Renal cortical epithelial cell (primary cell): Measurements from ENCODE around the gene SMARCAL1. TPM values are rescaled to one million over a fixed set of nuclear protein-coding genes. Genes with fewer than 3 reads are reported as not detected.

Experiments used
- DNase-seq: peaks from one replicate; pipeline ENCODE4 v3.0.0-alpha.2; 2011; ENCODE audit warnings: low read depth
- total RNA-seq: library from RNA; depleted of rRNA; stranded (reverse); fragments of >200 nt; gene quantifications from 2 replicates; pipeline ENCODE4 v1.2.3, GENCODE V29; 2014

The SMARCAL1 gene
- total RNA-seq, 1 donor from 2014 or later, result 25.5 TPM

DNA sequence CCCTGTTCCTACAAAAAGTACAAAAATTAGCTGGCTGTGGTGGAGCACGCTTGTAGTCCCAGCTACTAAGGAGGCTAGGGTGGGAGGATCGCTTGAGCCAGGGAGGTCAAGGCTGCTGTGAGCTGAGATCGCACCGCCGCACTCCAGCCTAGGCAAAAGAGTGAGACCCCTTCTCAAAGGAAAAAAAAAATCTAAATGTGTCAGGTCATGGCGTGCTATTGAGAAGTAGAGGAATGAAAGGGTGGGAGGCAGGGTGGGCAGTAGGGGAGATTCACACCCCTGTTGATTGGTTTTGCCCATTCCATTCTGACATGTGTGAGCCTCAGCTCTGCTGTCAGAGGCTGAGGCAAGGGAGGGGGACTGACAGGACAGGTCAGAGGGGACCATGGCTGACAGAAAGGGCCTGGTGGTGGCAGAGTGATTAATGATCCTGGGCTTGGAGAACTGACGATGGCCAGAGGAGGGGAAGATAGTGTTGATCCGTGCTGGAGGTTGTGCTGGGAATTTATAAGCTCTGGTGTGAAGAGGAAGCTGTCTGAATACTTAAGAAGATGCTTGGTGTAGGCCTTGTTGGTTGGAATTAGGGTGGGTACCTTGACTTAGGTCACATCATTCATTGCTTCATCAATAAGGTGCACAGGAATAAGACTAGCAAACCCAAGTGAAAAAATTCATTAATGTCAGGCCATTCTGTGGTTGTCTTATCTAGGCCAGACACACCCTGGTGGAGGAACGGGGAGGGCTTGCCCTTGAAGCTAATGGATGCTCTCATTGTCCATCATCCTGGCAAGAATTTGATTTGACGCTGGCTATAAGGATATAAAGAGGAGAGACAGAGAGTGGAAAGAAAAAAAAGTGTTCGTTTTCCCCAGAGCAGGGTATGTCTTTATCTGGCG is 19.1 kb upstream of the SMARCAL1 start:
- no peak for DNase-seq

DNA sequence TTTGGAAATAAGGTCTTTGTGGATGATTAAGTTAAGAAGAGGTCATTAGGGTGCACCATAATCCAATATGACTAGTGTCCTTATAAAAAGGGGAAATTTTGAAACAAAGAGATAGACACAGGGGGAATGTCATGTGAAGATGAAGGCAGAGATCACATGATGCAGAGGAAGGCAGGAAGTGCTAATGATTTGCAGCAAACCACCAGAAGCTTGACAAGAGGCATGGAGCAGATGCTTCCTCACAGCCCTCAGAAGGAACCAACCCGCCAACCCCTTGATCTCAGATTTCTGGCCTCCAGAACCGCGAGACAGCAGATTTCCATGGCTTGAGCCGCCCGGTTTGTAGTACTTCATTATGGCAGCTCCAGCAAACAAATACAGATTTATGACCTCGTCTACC is 17.4 kb upstream of the SMARCAL1 start:
- DNase-seq, result no peak

DNA sequence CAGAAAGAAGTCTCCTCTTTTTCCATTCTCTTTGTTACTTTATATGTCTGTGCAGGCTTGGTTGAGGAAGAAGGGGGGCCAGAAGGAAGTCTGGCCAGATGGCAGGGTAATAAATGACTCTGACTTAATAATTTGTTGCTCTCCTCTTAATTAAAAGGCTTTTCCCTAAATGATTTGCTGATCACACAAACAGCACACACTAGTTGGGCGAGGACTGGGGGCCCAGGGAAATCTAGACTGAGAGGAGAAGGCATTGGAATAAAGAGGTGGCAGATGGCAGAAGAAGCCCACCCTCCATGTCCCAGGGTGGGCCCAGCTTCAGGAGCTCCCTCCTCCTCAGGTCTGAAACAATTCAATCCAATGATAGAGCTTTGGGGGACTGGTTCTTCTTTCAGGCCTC is 12.7 kb upstream of the SMARCAL1 start:
- DNase-seq, result no peak

DNA sequence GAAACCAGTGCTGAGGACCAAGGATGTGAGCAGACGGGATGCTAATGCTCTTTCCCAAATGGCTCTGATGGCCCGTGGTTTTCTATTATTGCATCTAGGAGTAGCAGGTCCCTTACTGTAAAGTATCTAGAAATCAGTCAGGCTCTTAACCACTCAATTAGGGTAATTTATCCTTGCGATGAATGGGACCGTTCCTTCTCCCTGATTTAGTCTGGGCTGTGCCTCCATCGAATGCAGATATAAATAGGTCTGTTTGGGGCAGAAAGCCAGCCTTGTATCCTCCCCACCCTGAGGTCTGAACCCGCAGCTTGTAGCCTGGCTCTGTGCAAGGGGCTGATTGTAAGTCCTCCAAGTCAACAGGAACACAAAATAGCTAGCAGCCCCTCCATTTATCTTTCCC is 9.5 kb upstream of the SMARCAL1 start:
- DNase-seq, result no peak

DNA sequence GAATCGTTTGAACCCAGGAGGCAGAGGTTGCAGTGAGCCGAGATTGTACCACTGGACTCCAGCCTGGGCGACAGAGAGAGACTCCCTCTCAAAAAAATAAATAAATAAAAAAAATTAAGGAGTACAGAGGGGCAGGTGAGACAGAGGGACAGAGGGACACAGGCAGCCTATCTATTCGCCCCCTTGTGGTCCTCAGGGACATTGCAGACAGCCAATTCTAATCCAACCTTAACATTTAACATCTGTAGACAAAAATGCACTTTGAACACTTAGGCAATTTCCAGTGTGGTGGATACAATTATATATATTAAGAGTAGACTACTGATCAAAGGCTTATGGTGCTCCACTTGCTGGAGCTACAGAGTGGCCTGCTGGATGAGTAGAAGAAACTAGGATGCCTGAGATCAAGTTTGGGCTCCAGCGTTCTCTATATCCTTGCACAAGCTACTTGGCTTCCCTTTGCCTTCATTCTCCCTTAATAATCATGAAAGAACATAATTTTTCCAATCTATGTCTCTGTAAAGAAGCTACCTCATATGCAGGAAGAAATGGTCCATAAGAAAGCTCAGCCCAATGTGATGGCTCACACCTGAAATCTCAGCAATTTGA is 8.2 kb upstream of the SMARCAL1 start:
- DNase-seq, result peak; percentile 15

DNA sequence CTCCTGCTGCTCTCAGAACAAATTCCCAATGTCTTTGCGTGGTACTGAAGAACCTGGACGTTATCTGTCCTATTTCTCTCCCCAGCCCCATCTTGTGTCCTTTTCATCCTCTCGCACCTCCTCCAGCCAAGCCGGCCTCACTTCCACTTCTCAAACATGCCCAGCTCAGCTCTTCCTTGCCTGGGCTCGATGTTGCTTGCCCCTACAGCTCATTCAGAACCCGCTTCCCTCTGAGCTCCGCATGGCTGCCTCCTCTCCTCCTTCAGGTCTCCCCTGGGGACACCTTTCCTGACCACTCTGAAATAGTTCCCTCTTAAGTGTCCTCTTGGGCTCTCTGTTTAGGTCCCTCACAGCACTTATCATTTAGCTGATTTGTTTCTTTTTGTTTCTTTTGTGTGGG is 6.7 kb upstream of the SMARCAL1 start:
- DNase-seq, result no peak

DNA sequence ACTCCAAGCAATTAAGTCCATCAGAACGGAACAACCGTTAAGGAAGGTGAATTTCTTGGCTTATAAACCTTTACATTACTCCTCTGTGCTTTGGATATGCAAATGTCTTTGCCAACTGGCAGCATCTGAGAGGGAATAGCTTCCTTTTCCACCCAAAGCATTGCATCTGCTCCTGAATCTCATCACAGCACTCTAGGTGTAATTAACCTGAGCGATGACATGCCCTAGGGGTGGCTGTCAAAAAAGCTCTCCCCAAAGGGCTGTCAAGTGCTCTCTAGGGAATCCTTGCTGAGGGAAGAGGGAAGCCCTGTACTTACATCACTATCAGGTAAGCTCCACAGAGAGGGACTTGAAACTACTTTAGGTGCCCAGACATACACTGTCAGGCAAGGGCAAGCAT is 5.5 kb upstream of the SMARCAL1 start:
- no peak for DNase-seq

DNA sequence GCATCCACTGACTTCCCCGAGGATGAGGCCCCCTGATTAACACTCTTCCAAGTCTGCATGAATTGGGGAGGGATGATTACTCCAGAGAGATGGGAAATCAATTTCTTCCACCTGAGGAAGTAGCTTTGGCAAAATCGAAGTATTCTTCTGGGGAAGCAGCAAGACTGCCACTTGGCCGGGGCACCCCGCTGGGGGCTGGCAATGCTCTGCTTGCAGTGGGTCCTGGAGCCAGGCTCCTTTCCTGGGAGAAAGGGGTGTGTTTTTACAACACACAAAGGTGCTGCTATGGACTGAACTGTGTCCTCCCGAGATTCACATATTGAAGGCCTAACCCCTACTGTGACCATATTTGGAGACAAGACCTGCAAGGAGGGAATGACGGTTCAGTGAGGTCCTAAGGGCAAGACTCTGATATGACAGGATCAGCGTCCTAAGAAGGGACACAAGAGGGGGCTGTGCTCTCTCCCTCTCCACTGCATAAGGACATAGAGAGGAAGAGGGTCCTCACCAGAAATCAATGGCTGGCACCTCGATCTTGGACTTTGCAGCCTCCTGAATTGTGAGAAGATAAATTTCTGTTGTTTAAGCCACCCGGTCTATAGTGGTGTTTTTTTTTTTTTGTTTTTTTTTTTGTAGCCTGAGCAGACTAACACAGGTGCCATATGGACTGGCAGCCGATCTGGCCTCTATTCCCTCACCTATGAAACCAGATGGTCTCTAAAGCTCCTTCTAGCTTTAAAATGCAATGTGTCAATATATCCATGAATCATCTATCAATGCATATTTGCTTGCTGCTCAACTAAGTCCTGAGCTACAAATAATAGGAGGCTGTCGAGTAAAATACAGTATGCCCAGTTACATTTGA is 3.6 kb upstream of the SMARCAL1 start:
- no peak for DNase-seq

DNA sequence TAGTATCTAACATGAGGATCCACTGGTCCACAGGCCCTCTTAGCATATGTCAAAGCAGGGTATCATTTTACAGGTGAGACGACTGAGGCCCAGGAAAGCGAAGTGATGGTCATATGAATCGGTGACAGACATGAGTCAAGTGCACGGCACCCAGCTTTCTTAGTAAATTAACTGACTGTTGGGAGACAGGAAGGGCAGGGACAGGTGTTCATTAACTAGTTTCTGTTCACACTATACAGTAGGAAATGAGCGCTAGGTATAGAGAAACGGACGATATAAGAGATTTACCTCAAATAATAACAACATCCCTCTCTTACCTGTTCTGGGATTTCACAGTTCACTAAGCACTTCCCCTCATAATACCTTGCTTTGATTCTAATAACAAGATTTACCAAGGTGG is 1.7 kb upstream of the SMARCAL1 start:
- no peak for DNase-seq

DNA sequence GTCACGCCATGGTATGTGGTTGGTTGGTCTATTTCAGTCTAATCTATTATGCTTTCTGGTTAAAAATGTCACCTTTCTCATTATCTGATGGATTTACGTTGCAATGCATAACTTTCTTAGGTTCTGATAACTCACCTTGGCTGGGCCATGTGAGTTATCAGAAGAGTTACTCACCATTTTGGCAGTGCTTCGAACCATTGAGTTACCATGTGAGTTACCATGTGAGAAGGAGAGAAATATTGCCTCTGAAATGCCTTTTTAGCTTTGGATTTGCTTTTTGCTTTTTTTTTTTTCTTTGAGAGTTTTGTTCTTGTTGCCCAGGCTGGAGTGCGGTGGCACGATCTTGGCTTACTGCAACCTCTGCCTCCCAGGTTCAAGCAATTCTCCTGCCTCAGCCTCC is 1.6 kb downstream of the SMARCAL1 start:
- no peak for DNase-seq

DNA sequence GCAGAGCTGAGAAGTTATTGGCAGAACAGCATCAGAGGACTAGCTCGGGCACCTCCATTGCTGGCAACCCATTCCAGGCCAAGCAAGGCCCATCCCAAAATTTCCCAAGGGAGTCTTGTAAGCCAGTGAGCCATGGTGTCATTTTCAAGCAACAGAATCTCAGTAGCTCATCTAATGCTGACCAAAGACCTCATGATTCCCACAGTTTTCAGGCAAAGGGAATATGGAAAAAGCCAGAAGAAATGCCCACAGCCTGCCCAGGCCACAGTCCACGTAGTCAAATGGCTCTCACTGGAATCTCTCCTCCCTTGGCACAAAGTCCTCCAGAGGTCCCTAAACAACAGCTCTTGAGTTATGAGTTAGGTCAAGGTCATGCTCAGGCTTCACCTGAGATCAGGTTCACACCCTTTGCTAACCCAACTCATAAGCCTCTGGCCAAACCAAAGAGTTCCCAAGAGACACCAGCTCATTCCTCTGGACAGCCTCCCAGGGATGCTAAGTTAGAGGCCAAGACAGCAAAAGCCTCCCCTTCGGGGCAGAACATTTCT is 2.6 kb downstream of the SMARCAL1 start:
- no peak for DNase-seq

DNA sequence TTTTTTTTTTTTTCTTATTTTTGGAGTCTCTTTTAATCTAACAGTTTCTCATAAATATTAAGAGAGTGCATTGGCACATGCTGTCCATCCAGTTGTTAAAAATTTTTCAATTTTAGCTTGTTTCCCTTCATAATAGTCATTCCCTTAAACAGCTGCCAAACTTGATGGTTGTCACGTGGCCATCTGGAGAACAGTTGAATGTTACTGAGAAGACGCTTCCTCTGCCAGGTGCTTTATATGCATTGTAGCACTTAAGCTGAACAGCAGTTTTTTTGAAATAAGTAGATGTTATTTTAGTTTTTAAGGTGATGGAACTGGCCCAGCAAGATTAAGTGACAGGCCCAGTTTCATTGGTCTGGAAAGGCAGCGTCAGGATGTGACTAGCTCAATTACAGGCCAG is 3.3 kb downstream of the SMARCAL1 start:
- DNase-seq, result no peak

DNA sequence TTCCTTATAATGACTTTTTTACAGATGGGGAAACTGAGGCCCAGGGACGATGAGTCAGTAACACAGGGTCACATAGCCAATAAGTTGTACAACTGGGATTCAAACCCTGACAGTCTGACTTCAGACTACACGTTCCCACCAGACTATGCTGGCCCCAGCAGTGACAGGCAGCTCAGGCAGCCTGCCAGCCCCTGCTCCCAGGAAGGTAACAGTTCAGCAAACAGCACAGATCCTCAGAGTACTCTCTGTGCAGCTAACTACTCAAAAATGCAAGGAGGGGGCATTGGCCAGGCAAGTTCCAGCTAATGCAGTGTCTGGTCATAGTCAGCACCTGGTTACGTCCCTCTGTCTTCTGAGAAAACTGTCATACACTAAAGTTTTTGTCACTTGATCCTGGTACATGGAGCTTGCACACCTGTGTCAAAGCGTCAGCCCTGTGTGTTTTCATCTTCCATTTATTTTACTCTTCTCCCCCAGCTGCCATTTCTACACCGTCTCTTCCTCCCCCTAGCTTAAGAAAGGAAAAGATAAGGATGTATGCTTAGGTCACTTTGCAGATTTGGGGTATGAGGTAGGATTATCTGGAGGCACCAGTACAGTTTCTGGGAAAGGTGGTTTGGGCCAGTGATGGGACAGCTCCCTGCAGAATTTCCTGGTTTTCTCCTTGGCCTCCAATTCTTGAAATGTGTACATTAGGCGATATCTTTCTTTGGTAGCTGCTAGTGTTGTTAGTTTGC is 4.5 kb downstream of the SMARCAL1 start:
- DNase-seq, result no peak

DNA sequence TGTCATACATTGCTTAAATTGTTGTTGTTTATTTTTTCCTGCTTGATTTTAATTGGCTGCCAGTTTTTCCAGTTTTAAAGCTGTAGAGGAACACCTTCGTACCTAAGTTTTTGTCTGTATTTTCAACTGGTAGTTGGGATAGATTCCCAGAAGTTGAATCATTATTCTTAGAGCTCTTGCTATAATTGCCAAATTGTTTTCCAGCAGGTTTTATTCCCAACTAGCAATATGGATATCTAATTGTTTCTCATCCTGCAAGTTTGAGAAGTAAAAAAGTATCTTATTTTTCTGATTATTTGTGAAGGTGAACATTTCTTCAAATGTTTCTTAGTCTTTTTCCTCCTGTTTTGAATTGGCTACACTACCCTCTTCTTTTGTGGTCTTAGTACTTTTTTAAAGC is 6.7 kb downstream of the SMARCAL1 start:
- no peak for DNase-seq

DNA sequence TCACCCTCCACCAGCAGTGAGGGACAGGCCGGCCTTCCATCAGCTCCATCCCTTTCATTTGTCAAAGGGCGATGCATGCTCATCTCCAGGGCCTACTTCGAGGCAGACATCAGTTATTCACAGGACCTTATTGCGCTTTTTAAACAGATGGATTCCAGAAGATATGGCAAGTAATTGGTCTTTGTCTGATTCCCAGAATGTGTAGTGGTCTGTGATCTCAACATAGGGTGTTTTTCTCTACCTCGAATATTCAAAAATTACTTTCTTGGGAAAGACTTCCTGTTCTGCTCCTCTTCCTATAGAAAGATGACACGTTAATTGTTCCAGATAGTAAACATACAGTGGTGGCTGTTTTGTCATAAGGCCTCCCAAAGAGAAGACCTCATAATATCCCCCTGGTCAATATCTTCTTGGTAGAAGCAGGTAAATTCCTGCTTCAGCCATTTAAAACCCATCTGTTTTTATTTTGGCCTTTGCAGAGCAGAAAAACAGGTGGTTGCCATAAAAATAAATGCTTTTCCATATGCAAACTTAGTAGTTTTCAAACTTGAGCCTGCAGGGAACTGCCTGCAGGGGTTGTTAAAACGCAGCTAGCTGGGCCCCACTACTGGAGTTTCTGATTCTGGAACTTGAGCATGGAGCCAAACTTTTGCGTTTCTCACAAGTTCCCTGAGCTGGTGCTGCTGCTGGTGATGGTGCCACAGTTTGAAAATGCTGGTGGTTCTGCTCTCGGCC is 8.2 kb downstream of the SMARCAL1 start:
- DNase-seq, result no peak

DNA sequence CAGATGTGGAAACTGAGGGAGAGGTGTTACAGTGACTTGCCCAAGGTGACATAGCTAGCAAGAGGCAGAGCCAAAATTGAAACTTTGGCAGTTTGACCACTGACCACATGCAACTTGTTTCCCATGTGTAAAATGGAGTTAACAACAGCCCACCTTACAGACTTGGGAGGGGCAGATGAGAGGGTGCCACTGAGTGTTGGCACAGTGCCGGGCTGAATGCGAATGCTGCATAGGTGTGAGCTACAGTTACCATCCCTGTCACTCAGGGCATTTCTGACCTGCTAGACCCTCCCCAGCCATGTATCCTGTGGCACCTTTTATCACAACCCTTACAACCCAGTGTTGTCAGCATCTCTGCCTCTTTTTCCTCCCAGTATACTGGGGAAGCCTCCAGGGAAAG is 10.8 kb downstream of the SMARCAL1 start:
- no peak for DNase-seq

DNA sequence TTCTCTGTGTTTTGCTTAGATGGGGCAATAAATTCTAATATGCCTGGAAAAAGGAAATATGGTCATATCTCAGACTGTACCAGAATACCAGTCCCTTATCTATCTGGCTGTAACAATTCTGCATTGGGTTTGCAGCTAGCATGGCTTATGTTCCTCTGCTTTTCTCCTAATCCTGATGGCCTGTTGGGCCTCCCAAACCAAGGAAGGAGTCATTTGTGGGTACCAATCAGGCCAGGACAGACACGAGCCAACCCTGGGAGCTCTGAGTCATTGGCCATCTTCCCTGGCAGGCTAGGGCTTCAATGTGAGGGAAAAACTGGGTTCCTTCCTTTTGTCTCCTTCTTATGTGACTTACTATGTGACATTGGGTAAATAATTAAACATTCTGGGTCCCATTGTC is 12.0 kb downstream of the SMARCAL1 start:
- DNase-seq, result no peak

DNA sequence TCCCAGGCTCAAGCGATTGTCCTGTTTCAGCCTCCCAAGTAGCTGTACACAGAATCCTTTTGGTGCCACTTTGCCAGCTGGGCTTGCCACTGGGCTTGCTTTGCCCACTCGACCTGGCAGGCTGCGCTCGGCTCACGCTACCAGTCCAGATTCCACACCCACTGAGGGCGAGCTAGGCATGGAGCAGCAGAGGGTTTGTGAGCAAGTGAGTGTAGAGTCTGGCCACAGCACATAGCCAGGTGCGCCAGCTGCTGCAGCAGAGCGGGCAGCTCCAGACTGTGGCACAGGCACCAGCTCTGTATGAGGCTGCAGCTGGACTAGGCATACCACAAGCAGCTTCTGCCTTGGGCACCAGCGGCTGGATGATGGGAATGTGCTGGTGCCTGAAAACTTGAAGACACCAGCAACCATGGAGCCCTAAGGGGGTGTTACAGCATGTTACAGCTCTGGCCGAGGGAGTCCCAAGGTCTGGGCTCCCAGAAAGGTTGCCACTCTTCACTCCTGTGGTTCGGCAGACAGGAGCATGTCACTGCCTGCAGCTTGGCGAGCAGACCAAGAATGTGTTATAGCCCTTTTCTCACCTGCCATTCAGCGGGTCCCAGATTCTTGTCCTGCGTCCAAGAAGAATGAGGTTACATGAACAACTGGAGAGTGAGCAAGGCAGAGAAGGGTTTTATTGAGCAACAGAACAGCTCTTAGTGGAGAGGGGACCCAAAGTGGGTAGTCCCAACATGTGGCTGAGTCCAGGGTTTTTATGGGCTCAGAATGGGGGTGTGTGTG is 12.9 kb downstream of the SMARCAL1 start:
- no peak for DNase-seq

DNA sequence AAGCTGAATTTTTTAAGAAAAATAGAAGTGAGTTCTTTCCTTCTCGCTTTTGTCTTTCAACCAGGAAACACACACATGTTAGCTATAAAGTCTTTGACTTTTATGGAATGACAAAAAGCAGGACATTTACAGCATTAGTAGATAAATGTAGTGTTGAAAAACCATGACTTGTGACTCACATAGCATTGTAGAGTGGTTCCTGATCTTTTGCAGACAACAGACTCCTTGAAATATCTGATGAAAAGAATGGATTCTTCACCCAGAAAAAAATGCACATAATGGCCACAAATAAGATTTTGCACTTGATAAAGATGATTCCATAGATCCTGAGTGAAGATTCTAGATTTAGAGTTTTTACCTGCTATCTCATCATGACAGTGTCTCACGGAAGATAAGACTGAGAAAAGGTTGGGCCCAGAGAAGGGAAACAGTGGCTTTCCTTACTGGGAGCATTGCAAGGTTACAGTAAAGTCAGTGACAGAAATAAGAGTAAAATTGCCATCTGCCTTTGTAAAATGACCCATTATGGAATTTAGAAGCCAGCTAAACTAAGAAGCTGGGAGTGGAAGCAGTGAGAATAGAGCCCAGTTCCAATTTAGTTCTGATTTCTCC is 14.0 kb downstream of the SMARCAL1 start:
- DNase-seq, result no peak

DNA sequence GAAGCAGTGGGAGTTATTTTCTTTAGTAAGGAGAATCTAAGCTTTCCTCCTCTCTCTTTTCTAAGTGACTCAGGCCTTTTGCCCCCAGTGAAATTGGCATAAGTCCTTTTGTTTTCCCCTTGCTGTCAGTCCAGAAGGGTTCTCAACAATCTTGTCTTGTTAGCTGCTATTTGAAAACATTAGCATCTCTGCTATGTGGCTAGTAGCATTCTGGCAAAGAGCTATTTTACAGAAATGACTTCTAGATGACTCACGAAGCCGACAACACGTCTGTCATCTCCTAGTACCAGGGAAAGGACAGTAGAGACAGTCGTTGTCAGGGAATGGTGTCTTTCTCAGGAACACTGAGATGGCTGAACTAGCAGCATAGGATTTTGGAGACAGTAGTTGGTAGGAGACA is 14.7 kb downstream of the SMARCAL1 start:
- peak; percentile 21 for DNase-seq
